Endothelial cell of umbilical vein (primary cell): ENCODE data around the gene CREG2. TPM values are rescaled to one million over a fixed set of nuclear protein-coding genes. Genes with fewer than 3 reads are reported as not detected.

ENCODE experiments used
- BruUV-seq: library from RNA; stranded (reverse); fragments of 400-500 nt; replicated peaks from 2 replicates; lab custom pipeline; 2021; lab: Mats Ljungman, UMichigan
- CTCF ChIA-PET: fragments of 300-600, 350-600 bp; sonication (Branson Sonifier 250); formaldehyde crosslinking; loops from one replicate; lab custom pipeline; 2021; ENCODE audit warnings: antibody characterized with exemption, inconsistent platforms; lab: Charles Lee
- POLR2A ChIA-PET: fragments of 300-600, 350-600 bp; sonication (Branson Sonifier 250); formaldehyde crosslinking; loops from one replicate; lab custom pipeline; 2021; ENCODE audit warnings: antibody characterized with exemption, inconsistent platforms; lab: Charles Lee
- DNase-seq: peaks from one replicate; pipeline ENCODE4 v3.0.0-alpha.2; 2011; ENCODE audit warnings: low read depth, low spot score
- FAIRE-seq: peaks from 2 replicates; lab custom pipeline; 2011; peaks lifted over from hg19 to GRCh38; lab: Jason Lieb, UNC
- H2AFZ ChIP-seq: 2 replicates; pipeline ENCODE4 v1.6.0; 2012; ENCODE audit warnings: low read depth, low read length, control low read depth, inconsistent platforms
- H3K27ac ChIP-seq: 2 replicates; pipeline ENCODE4 v1.5.1; 2011; ENCODE audit warnings: low read depth, mild to moderate bottlenecking, control low read depth, low read length, moderate library complexity; ENCODE audit not compliant: insufficient read depth
- H3K27me3 ChIP-seq, 2 experiments: 2 replicates each; pipeline versions ENCODE4 v1.6.0 to v1.6.1; 2011; ENCODE audit warnings: low read length in 2 of 2, mixed read lengths in 1 of 2; ENCODE audit not compliant: control insufficient read depth in 2 of 2, insufficient read depth in 2 of 2
- H3K36me3 ChIP-seq, 2 experiments: 2 replicates in 1 of 2; 3 replicates in 1 of 2; pipeline ENCODE4 v1.5.1; 2011; ENCODE audit warnings: low read length in 2 of 2, mild to moderate bottlenecking in 1 of 2, moderate library complexity in 1 of 2; ENCODE audit not compliant: control insufficient read depth in 2 of 2, insufficient read depth in 2 of 2; ENCODE audit errors: extremely low read depth in 1 of 2
- H3K4me1 ChIP-seq: 3 replicates; pipeline ENCODE4 v1.5.1; 2011; ENCODE audit warnings: mild to moderate bottlenecking, low read length; ENCODE audit not compliant: control insufficient read depth, insufficient read depth; ENCODE audit errors: extremely low read depth
- H3K4me2 ChIP-seq: 2 replicates; pipeline ENCODE4 v1.6.1; 2011; ENCODE audit warnings: low read length, control low read depth, mixed read lengths; ENCODE audit not compliant: insufficient read depth
- H3K4me3 ChIP-seq, 3 experiments: fragments of 200-600 bp in 1 of 3; sonication (generic), shearing (Covaris generic) in 1 of 3; replicated peaks in 1 of 3; 2 replicates each; pipeline ENCODE4 v1.5.1; 2011 to 2016; ENCODE audit warnings: control low read depth in 3 of 3, low read length in 3 of 3, mild to moderate bottlenecking in 2 of 3, inconsistent platforms in 1 of 3, low read depth in 1 of 3, moderate library complexity in 1 of 3; ENCODE audit not compliant: insufficient read depth in 1 of 3
- H3K79me2 ChIP-seq: 2 replicates; pipeline ENCODE4 v1.6.0; 2012; ENCODE audit warnings: low read length, inconsistent platforms; ENCODE audit not compliant: control insufficient read depth, insufficient read depth
- H3K9ac ChIP-seq: replicated peaks from 2 replicates; pipeline ENCODE3; 2011; ENCODE audit warnings: low read length, control low read depth; ENCODE audit not compliant: insufficient read depth; ENCODE audit errors: extremely low read depth
- H3K9me1 ChIP-seq: replicated peaks from 3 replicates; pipeline ENCODE4 v1.6.0; 2011; ENCODE audit warnings: mild to moderate bottlenecking, low read length; ENCODE audit not compliant: control insufficient read depth, insufficient read depth; ENCODE audit errors: extremely low read depth
- H3K9me3 ChIP-seq: replicated peaks from 2 replicates; pipeline ENCODE4 v1.5.1; 2012; ENCODE audit warnings: low read length, inconsistent platforms; ENCODE audit not compliant: control insufficient read depth, insufficient read depth
- H4K20me1 ChIP-seq: replicated peaks from 2 replicates; pipeline ENCODE3; 2011; ENCODE audit warnings: mild to moderate bottlenecking, low read length; ENCODE audit not compliant: control insufficient read depth, insufficient read depth; ENCODE audit errors: extremely low read depth
- EZH2 ChIP-seq: IDR thresholded peaks from 2 replicates; pipeline ENCODE4 v1.6.1; 2012; ENCODE audit warnings: borderline replicate concordance, low read depth, mild to moderate bottlenecking, moderate library complexity, low read length, inconsistent platforms; ENCODE audit not compliant: severe bottlenecking
- FOS ChIP-seq: IDR thresholded peaks from 2 replicates; pipeline ENCODE4 v1.6.1; 2011; ENCODE audit warnings: mild to moderate bottlenecking, low read length, moderate library complexity, borderline replicate concordance; ENCODE audit not compliant: insufficient read depth
- GATA2 ChIP-seq: IDR thresholded peaks from 2 replicates; pipeline ENCODE4 v1.7.0; 2011; ENCODE audit warnings: low read depth, mild to moderate bottlenecking, moderate library complexity, mixed read lengths, low read length; ENCODE audit not compliant: insufficient read length, insufficient read depth
- JUN ChIP-seq: IDR thresholded peaks from 2 replicates; pipeline ENCODE4 v1.6.1; 2011; ENCODE audit warnings: borderline replicate concordance, low read depth; ENCODE audit not compliant: insufficient read length, insufficient read depth
- MYC ChIP-seq: IDR thresholded peaks from one replicate; pipeline ENCODE4 v1.6.1; 2011; ENCODE audit warnings: mild to moderate bottlenecking, low read depth, low read length
- POLR2A ChIP-seq: IDR thresholded peaks from 2 replicates; pipeline ENCODE4 v1.6.1; 2012; ENCODE audit warnings: low read depth, mild to moderate bottlenecking, control low read depth, low read length
- POLR2AphosphoS5 ChIP-seq: IDR thresholded peaks from 2 replicates; pipeline ENCODE4 v1.6.1; 2012; ENCODE audit warnings: low read depth, mild to moderate bottlenecking, control low read depth, low read length, moderate library complexity; ENCODE audit not compliant: insufficient read depth
- dilution Hi-C: fragments of 300-500 bp; cut with MboI; formaldehyde crosslinking; loops from one replicate; pipeline ENCODE4 v1.15.0; 2019; ENCODE audit warnings: low sequenced_read_pairs; ENCODE audit not compliant: extremely low pct_ligation_motif_present
- intact Hi-C: fragments of 100-400 bp; cut with micrococcal nuclease; formaldehyde crosslinking; loops from one replicate; pipeline ENCODE4 v1.10.0; 2022
- polyA plus RNA-seq, 4 experiments: library from polyadenylated mRNA; depleted of rRNA in 3 of 4; stranded (reverse) in 3 of 4; unstranded in 1 of 4; fragments of >200 nt; gene quantifications; 2 replicates each; pipeline versions ENCODE4 v1.2.1 to v1.2.3, GENCODE V29; 2011 to 2012; ENCODE audit warnings: missing spikeins in 1 of 4
- total RNA-seq: library from RNA; stranded (reverse); gene quantifications from 2 replicates; pipeline ENCODE4 v1.2.3, GENCODE V29; 2021
- TF ChIP-seq, protein P1 (sequence below): IDR thresholded peaks from 2 replicates; pipeline ENCODE4 v1.6.1; 2011; ENCODE audit not compliant: insufficient read depth, insufficient read length
- TF ChIP-seq, protein P2 (sequence below), 2 donors: IDR thresholded peaks; 1 replicate in 1 of 2; 2 replicates in 1 of 2; pipeline ENCODE4 v1.5.1; 2011; ENCODE audit warnings: low read length in 2 of 2, mild to moderate bottlenecking in 2 of 2, moderate library complexity in 2 of 2, control low read depth in 1 of 2, inconsistent platforms in 1 of 2, low read depth in 1 of 2; ENCODE audit not compliant: insufficient read depth in 1 of 2; ENCODE audit errors: extremely low read depth in 1 of 2

CREG2 gene
- total and polyA plus RNA-seq, 2 donors (not counting 3 experiments of a cell fraction or from before 2014, with no cell fraction given), result 0.48 to 2.0 TPM

DNA sequence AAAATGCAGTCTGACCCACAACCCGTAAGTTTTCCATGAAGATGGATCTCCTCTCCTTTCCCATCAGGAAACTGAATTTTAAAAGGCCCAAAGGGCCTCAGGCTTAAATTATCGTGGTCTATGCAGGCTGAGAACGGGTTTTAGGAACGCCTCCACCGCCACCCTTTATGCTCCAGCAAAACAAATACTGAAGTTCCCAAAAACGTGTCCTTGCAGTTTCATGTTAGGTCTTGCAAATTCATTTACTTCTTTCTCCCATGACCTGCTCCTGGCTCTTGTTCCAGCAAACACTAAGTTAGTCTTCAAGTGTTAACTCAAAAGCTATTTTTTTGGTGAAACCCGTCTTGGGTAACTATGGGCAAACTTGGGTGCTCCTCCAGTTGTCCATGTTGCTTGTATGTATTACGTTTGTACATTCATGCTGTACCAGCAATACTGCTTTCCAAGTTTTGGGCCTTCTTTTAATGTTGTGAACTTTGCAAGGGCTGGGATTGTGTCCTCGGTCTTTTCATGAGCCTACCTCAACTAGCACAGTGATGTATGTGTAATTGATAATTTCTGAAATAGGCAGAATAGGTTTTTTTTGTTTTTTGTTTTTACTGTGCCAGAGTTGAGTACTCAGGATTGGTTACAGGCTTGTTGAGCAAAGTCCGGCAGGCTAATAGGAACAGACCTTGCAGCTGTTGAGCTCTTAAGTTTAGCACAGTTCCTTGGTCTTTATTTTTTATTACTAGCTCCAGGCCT, 77.0 kb downstream of the CREG2 start:
- ChIA-PET CTCF (no interaction called here), POLR2A (no interaction called here)
- no peak overlapping the region for H3K4me2 ChIP-seq
- peaks cover 34% of the 10 kb centered on the region for H3K79me2 ChIP-seq
- H3K27ac ChIP-seq, result no peak overlapping the region
- H4K20me1 ChIP-seq, result peaks cover 3% of the 10 kb centered on the region
- intact Hi-C loops (no loop called here), dilution Hi-C loops (no loop called here)
- H2AFZ ChIP-seq, result no peak overlapping the region
- BruUV-seq, result no TSS peak
- no peaks in the 10 kb centered on the region for H3K9me3 ChIP-seq
- no peaks in the 10 kb centered on the region for H3K27me3 ChIP-seq
- FAIRE-seq, result no peak
- H3K4me1 ChIP-seq, result peaks cover 19% of the 10 kb centered on the region
- TF ChIP-seq FOS (no peak), JUN (no peak), POLR2AphosphoS5 (no peak), MYC (no peak), POLR2A (no peak), EZH2 (no peak), GATA2 (no peak)
- TF ChIP-seq, protein P1, sequence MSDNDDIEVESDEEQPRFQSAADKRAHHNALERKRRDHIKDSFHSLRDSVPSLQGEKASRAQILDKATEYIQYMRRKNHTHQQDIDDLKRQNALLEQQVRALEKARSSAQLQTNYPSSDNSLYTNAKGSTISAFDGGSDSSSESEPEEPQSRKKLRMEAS, result no peak
- TF ChIP-seq, protein P2, sequence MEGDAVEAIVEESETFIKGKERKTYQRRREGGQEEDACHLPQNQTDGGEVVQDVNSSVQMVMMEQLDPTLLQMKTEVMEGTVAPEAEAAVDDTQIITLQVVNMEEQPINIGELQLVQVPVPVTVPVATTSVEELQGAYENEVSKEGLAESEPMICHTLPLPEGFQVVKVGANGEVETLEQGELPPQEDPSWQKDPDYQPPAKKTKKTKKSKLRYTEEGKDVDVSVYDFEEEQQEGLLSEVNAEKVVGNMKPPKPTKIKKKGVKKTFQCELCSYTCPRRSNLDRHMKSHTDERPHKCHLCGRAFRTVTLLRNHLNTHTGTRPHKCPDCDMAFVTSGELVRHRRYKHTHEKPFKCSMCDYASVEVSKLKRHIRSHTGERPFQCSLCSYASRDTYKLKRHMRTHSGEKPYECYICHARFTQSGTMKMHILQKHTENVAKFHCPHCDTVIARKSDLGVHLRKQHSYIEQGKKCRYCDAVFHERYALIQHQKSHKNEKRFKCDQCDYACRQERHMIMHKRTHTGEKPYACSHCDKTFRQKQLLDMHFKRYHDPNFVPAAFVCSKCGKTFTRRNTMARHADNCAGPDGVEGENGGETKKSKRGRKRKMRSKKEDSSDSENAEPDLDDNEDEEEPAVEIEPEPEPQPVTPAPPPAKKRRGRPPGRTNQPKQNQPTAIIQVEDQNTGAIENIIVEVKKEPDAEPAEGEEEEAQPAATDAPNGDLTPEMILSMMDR (IDR thresholded peaks at IDR 0.05; ENCODE audit: extremely low read depth in 1 of 2, insufficient read depth in 1 of 2, low read depth in 1 of 2, low read length in 2 of 2), result no peak
- DNase-seq, result no peak
- no peaks in the 10 kb centered on the region for H3K36me3 ChIP-seq
- no peak overlapping the region for H3K9ac ChIP-seq
- H3K4me3 ChIP-seq, result no peak overlapping the region
- no peaks in the 10 kb centered on the region for H3K9me1 ChIP-seq
